ENCODE results near the gene S100A3.
"Not testable (repeated sequence)": the region's sequence is repeated elsewhere in the genome, so short reads cannot be mapped to it uniquely, and the experiment has no call there.

S100A3 gene

DNA sequence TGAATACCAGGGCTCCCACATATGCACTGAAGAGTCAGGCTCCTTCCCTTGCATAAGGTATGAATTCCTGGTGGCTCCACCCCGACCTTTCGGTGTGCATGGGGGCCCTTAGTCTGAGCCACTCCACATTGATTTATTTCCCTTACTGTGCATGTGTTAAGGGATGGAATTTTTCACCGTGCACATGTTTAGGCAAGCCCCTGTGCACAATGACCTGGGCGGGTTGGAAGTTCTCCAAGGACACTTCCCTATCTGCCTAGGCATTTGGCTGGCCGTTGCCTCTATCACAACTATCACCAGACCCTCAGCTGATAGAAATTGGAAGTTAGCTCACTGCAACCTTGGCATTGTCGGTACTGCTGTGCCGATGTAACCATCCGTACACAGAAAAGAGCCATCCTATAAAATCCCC is 22.9 kb downstream of the S100A3 start:
- Histone ChIP-seq H3K9me3 (ENCODE audit: control insufficient read depth, low read length) (no peaks in the 10 kb centered on the region), H3K27ac (ENCODE audit: insufficient read depth, low read length, poor library complexity, severe bottlenecking) (no peak overlapping the region), H3K4me3 (ENCODE audit: insufficient read depth, low read depth, low read length, poor library complexity, severe bottlenecking) (no peak overlapping the region), H3K27me3 (replicated peaks; ENCODE audit: control insufficient read depth, insufficient read depth, low read length, poor library complexity, severe bottlenecking) (no peaks in the 10 kb centered on the region), H3K4me1 (ENCODE audit: control insufficient read depth, insufficient read depth, low read length, poor library complexity, severe bottlenecking) (no peaks in the 10 kb centered on the region), H3K36me3 (ENCODE audit: control insufficient read depth, insufficient read depth, low read length) (no peaks in the 10 kb centered on the region)
- DNase-seq = no peak

DNA sequence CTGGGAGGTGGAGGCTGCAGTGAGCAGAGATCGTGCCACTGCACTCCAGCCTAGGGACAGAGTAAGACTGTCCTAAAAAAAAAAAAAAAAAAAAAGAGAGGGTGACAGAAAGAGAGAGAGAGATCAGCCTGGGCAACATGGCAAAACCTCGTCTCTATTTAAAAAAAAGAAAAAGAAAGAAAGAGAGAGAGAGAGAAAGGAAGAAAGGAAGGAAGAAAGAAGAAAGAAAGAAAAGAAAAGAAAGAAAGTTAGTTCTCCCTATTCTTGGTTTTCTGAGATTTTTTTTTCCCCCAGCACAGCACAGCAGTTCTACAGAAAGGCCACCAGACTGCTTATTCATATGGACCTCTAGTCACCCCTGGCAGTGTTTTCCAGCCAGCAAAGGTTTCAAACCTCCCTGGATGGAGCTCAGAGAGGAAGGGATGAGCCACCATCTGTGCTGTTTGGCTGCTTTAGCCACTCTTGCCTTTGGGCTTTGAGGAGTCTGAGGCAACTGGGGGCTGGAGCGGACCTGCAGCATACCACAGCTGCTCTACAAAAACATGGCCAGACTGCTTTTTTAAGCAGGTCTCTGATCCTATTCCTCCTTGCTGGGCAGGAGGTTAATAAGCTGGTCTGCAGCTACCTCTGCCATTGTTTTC is 23.9 kb downstream of the S100A3 start:
- H3K27me3 ChIP-seq (replicated peaks; ENCODE audit: control insufficient read depth, insufficient read depth, low read length, poor library complexity, severe bottlenecking) = no peaks in the 10 kb centered on the region
- H3K4me1 ChIP-seq (ENCODE audit: control insufficient read depth, insufficient read depth, low read length, poor library complexity, severe bottlenecking) = no peaks in the 10 kb centered on the region
- DNase-seq = no peak
- H3K27ac ChIP-seq (ENCODE audit: insufficient read depth, low read length, poor library complexity, severe bottlenecking) = no peak overlapping the region
- no peaks in the 10 kb centered on the region for H3K36me3 ChIP-seq (ENCODE audit: control insufficient read depth, insufficient read depth, low read length)
- no peak overlapping the region for H3K4me3 ChIP-seq (ENCODE audit: insufficient read depth, low read depth, low read length, poor library complexity, severe bottlenecking)
- H3K9me3 ChIP-seq (ENCODE audit: control insufficient read depth, low read length) = no peaks in the 10 kb centered on the region

DNA sequence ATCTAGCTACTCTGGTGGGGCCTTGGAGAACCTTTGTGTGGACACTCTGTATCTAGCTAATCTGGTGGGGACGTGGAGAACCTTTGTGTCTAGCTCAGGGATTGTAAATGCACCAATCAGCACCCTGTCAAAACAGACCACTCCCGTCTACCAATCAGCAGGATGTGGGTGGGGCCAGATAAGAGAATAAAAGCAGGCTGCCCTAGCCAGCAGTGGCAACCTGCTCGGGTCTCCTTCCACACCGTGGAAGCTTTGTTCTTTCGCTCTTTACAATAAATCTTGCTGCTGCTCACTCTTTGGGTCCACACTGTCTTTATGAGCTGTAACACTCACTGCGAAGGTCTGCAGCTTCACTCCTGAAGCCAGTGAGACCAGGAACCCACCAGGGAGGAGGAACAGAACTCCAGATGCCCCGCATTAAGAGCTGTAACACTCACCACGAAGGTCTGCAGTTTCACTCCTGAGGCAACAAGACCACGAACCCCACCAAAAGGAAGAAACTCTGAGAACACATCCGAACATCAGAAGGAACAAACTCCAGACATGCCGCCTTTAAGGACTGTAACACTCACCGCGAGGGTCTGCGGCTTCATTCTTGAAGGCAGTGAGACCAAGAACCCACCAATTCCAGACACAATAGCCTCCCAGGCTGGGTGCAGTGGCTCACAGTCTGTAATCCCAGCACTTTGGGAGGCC is 26.6 kb downstream of the S100A3 start:
- not testable (repeated sequence) for H3K27me3 ChIP-seq (replicated peaks; ENCODE audit: control insufficient read depth, insufficient read depth, low read length, poor library complexity, severe bottlenecking); DNase-seq

DNA sequence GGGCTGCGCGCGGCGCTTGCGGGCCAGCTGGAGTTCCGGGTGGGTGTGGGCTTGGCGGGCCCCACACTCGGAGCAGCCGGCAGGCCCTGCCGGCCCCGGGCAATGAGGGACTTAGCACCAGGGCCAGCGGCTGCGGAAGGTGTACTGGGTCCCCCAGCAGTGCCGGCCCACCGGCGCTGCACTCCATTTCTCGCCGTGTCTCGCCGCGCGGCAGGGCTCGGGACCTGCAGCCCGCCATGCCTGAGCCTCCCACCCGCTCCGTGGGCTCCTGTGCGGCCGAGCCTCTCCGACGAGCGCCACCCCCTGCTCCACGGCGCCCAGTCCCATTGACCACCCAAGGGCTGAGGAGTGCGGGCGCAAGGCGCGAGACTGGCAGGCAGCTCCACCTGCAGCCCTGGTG is 27.2 kb downstream of the S100A3 start:
- not testable (repeated sequence) for H3K27ac ChIP-seq (ENCODE audit: insufficient read depth, low read length, poor library complexity, severe bottlenecking); H3K4me1 ChIP-seq (ENCODE audit: control insufficient read depth, insufficient read depth, low read length, poor library complexity, severe bottlenecking); H3K36me3 ChIP-seq (ENCODE audit: control insufficient read depth, insufficient read depth, low read length); H3K4me3 ChIP-seq (ENCODE audit: insufficient read depth, low read depth, low read length, poor library complexity, severe bottlenecking); DNase-seq; H3K27me3 ChIP-seq (replicated peaks; ENCODE audit: control insufficient read depth, insufficient read depth, low read length, poor library complexity, severe bottlenecking); H3K9me3 ChIP-seq (ENCODE audit: control insufficient read depth, low read length)

More for the DNA sequence above, 26.6 kb downstream of the S100A3 start:
- not testable (repeated sequence) for H3K36me3 ChIP-seq (ENCODE audit: control insufficient read depth, insufficient read depth, low read length); H3K27ac ChIP-seq (ENCODE audit: insufficient read depth, low read length, poor library complexity, severe bottlenecking); H3K4me1 ChIP-seq (ENCODE audit: control insufficient read depth, insufficient read depth, low read length, poor library complexity, severe bottlenecking); H3K9me3 ChIP-seq (ENCODE audit: control insufficient read depth, low read length); H3K4me3 ChIP-seq (ENCODE audit: insufficient read depth, low read depth, low read length, poor library complexity, severe bottlenecking)

DNA sequence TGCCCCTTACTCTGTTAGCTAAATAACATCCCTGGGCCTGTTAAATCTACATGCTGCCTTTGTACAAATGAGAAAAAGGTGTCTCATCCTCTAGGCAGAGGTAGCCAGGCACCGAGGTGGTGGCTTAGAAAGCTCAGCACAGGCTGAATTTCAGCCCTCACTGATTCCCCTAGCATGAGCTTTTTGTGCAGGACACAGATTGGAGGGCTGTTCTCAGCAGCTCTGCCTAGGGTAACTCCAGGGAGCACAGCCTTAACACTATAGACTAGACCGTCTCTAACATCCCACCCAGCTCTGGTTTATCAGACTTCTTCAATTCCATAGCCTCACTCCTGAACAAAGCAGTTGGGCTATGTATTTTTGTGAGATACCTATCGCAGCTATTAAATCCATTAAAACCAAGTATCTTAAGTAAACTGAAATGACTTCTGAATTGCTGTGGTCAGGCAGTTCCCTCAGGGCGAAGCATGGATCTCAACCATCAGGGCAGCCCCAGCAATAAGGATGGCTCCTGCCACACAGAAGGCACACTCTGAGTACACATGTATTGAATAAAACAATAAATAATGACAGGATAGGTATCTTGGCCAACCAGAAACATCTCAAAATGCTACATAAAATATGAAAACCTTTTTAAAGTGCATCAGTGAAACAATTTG is 28.1 kb downstream of the S100A3 start:
- H3K4me3 ChIP-seq (ENCODE audit: insufficient read depth, low read depth, low read length, poor library complexity, severe bottlenecking) = no peak overlapping the region
- H3K27ac ChIP-seq (ENCODE audit: insufficient read depth, low read length, poor library complexity, severe bottlenecking) = no peak overlapping the region
- no peak for DNase-seq

DNA sequence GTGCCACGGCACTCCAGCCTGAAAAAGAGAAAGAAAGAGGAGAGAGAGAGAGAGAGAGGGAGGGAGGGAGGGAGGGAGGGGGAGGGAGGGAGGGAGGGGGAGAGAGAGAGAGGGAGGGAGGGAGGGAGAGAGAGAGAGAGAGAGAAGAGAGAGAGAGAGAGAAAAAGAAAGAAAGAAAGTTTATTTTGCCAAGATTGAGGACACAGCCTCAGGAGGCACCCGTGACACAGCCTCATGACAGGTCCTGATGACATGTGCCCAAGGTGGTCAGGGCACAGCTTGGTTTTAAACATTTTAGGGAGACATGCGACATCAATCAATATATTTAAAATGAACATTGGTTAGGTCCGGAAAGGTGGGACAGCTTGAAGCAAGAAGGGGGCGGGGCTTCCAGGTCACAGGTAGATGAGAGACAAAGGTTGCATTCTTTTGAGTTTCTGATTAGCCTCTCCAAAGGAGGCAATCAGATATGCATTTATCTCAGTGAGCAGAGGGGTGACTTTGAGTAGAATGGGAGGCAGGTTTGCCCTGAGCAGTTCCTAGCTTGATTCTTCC is 28.8 kb downstream of the S100A3 start:
- H3K4me3 ChIP-seq (ENCODE audit: insufficient read depth, low read depth, low read length, poor library complexity, severe bottlenecking); H3K36me3 ChIP-seq (ENCODE audit: control insufficient read depth, insufficient read depth, low read length); DNase-seq; H3K4me1 ChIP-seq (ENCODE audit: control insufficient read depth, insufficient read depth, low read length, poor library complexity, severe bottlenecking); H3K27me3 ChIP-seq (replicated peaks; ENCODE audit: control insufficient read depth, insufficient read depth, low read length, poor library complexity, severe bottlenecking); H3K27ac ChIP-seq (ENCODE audit: insufficient read depth, low read length, poor library complexity, severe bottlenecking); H3K9me3 ChIP-seq (ENCODE audit: control insufficient read depth, low read length): not testable (repeated sequence)

More for the DNA sequence above, 28.1 kb downstream of the S100A3 start:
- H3K9me3 ChIP-seq (ENCODE audit: control insufficient read depth, low read length) = no peaks in the 10 kb centered on the region
- no peaks in the 10 kb centered on the region for H3K4me1 ChIP-seq (ENCODE audit: control insufficient read depth, insufficient read depth, low read length, poor library complexity, severe bottlenecking)
- no peaks in the 10 kb centered on the region for H3K36me3 ChIP-seq (ENCODE audit: control insufficient read depth, insufficient read depth, low read length)
- H3K27me3 ChIP-seq (replicated peaks; ENCODE audit: control insufficient read depth, insufficient read depth, low read length, poor library complexity, severe bottlenecking) = no peaks in the 10 kb centered on the region

DNA sequence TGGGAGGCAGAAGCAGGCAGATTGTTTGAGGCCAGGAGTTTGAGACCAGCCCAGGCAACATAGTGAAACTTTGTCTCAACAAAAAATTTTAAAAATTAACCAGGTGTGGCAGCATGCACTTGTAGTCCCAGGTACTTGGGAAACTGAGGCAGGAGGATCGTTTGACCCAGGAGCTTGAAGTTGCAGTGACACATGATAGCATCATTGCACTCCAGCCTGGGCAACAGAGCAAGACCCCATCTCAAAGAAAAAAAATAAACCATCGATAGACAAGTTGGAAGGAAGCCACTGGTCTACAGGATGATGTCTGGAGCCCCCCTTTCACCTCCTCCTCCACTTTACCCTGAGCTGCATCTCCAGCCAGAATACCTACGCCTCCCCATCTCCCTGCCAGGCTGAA is 29.8 kb downstream of the S100A3 start:
- Histone ChIP-seq H3K4me3 (ENCODE audit: insufficient read depth, low read depth, low read length, poor library complexity, severe bottlenecking) (no peak overlapping the region), H3K4me1 (ENCODE audit: control insufficient read depth, insufficient read depth, low read length, poor library complexity, severe bottlenecking) (no peaks in the 10 kb centered on the region), H3K27ac (ENCODE audit: insufficient read depth, low read length, poor library complexity, severe bottlenecking) (no peak overlapping the region), H3K9me3 (ENCODE audit: control insufficient read depth, low read length) (no peaks in the 10 kb centered on the region), H3K27me3 (replicated peaks; ENCODE audit: control insufficient read depth, insufficient read depth, low read length, poor library complexity, severe bottlenecking) (no peaks in the 10 kb centered on the region), H3K36me3 (ENCODE audit: control insufficient read depth, insufficient read depth, low read length) (no peaks in the 10 kb centered on the region)
- DNase-seq = no peak

DNA sequence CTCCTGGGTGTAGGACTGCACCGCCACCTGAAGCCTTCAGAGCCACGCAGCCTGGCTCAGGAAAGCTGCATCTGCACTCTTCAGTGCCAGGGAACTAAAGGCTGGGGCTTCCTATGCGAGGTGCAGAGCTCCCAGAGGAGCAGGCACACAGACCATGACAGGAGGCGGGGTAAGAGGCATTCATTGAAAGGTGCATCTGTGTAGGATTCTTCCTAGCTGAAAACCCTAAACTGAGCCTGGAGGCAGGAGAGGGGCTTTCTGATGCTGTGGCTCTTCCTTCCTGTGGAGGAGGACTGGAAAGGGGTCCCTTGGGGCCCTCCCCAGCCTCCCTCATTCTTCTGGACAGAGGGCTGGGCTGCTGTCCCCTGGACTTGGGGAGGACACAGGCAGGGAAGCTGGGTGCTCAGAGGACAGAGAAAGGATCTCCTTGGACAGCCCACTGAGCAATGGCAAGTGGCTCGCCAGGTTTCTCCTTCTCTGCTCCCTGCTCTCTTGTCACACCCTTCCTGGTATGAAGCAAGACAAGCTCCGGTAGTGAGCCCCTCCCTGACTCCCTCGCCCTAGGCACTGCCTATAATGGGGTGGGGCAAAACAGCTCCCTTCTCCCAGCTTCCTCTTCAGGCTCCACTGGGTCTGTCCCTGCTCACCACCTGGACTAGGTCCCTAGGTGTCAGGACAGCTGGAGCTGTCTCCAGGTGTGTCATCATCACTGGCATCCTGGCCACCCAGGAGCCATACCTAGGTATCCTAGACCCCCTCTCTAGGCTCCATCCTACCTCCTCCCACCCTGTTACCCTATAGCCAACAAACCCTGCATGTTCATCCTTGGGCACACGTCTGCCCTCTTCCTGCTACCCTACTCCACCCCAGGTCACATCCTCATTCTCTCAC is 33.3 kb downstream of the S100A3 start:
- no peak for DNase-seq
- Histone ChIP-seq H3K27ac (ENCODE audit: insufficient read depth, low read length, poor library complexity, severe bottlenecking) (no peak overlapping the region), H3K27me3 (replicated peaks; ENCODE audit: control insufficient read depth, insufficient read depth, low read length, poor library complexity, severe bottlenecking) (no peaks in the 10 kb centered on the region), H3K36me3 (ENCODE audit: control insufficient read depth, insufficient read depth, low read length) (no peaks in the 10 kb centered on the region), H3K9me3 (ENCODE audit: control insufficient read depth, low read length) (no peaks in the 10 kb centered on the region), H3K4me3 (ENCODE audit: insufficient read depth, low read depth, low read length, poor library complexity, severe bottlenecking) (no peak overlapping the region), H3K4me1 (ENCODE audit: control insufficient read depth, insufficient read depth, low read length, poor library complexity, severe bottlenecking) (no peaks in the 10 kb centered on the region)

DNA sequence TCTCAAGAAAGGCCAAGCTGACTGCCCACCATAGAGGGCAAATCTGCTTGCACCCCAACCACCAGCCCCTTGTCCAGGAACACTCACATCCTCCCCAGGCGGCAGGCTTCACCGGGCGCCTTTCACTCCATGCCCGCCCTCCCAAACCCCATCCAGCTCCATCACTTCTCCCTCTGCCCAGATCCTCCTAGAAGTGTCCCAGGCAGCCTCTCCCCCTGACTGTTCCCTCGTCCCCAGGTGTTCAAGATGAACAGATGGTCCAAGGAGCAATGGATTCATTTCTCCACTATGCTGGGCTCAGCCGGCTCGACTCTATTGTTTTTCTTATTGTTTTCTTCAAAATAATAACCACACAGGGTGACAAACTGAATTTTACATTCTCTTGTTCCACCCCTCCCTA is 35.4 kb downstream of the S100A3 start:
- Histone ChIP-seq H3K4me1 (ENCODE audit: control insufficient read depth, insufficient read depth, low read length, poor library complexity, severe bottlenecking) (no peaks in the 10 kb centered on the region), H3K27ac (ENCODE audit: insufficient read depth, low read length, poor library complexity, severe bottlenecking) (no peak overlapping the region), H3K4me3 (ENCODE audit: insufficient read depth, low read depth, low read length, poor library complexity, severe bottlenecking) (no peak overlapping the region), H3K36me3 (ENCODE audit: control insufficient read depth, insufficient read depth, low read length) (no peaks in the 10 kb centered on the region), H3K27me3 (replicated peaks; ENCODE audit: control insufficient read depth, insufficient read depth, low read length, poor library complexity, severe bottlenecking) (no peaks in the 10 kb centered on the region), H3K9me3 (ENCODE audit: control insufficient read depth, low read length) (no peaks in the 10 kb centered on the region)
- no peak for DNase-seq
